Measurements from ENCODE around the gene PRKCA.

PRKCA gene

GRCh38 chr17:66779237-66779606, 476.8 kb downstream of the PRKCA start:
- Histone ChIP-seq H3K9me3 (ENCODE audit: low read length) (no peaks in the 10 kb centered on the region), H3K27me3 (ENCODE audit: insufficient read depth, low read length) (no peaks in the 10 kb centered on the region), H3K4me1 (ENCODE audit: insufficient read depth, low read length) (peaks cover 32% of the 10 kb centered on the region)

GRCh38 chr17:66781135-66781534, 478.7 kb downstream of the PRKCA start:
- Histone ChIP-seq H3K36me3 (ENCODE audit: insufficient read depth, low read length) (no peaks in the 10 kb centered on the region), H3K4me1 (ENCODE audit: insufficient read depth, low read length) (peaks cover 20% of the 10 kb centered on the region), H3K4me3 (ENCODE audit: low read length) (no peak overlapping the region), H3K27me3 (ENCODE audit: insufficient read depth, low read length) (no peaks in the 10 kb centered on the region), H2AFZ (ENCODE audit: low read depth, low read length) (no peak overlapping the region), H3K9me3 (ENCODE audit: low read length) (no peaks in the 10 kb centered on the region)

More at GRCh38 chr17:66779237-66779606, 476.8 kb downstream of the PRKCA start:
- H3K4me3 ChIP-seq (ENCODE audit: low read length) = no peak overlapping the region
- H3K36me3 ChIP-seq (ENCODE audit: insufficient read depth, low read length) = no peaks in the 10 kb centered on the region
- H2AFZ ChIP-seq (ENCODE audit: low read depth, low read length) = no peak overlapping the region

- Histone ChIP-seq H3K36me3 (ENCODE audit: insufficient read depth, low read length) (peaks cover 6% of the 10 kb centered on the region), H2AFZ (ENCODE audit: low read depth, low read length) (no peak overlapping the region)
These were observed 480.4 kb downstream of the PRKCA start for GRCh38 chr17:66782851-66783250.

GRCh38 chr17:66783656-66784381, 481.4 kb downstream of the PRKCA start:
- Histone ChIP-seq H3K36me3 (ENCODE audit: insufficient read depth, low read length) (peaks cover 6% of the 10 kb centered on the region), H3K4me1 (ENCODE audit: insufficient read depth, low read length) (peaks cover 9% of the 10 kb centered on the region), H3K9me3 (ENCODE audit: low read length) (no peaks in the 10 kb centered on the region), H3K27me3 (ENCODE audit: insufficient read depth, low read length) (no peaks in the 10 kb centered on the region), H2AFZ (ENCODE audit: low read depth, low read length) (no peak overlapping the region), H3K4me3 (ENCODE audit: low read length) (no peak overlapping the region)

More at GRCh38 chr17:66782851-66783250, 480.4 kb downstream of the PRKCA start:
- Histone ChIP-seq H3K27me3 (ENCODE audit: insufficient read depth, low read length) (no peaks in the 10 kb centered on the region), H3K4me1 (ENCODE audit: insufficient read depth, low read length) (peaks cover 16% of the 10 kb centered on the region), H3K9me3 (ENCODE audit: low read length) (no peaks in the 10 kb centered on the region), H3K4me3 (ENCODE audit: low read length) (no peak overlapping the region)

- no peak overlapping the region for H2AFZ ChIP-seq (ENCODE audit: low read depth, low read length)
- H3K9me3 ChIP-seq (ENCODE audit: low read length) = no peaks in the 10 kb centered on the region
- no peak overlapping the region for H3K4me3 ChIP-seq (ENCODE audit: low read length)
- H3K27me3 ChIP-seq (ENCODE audit: insufficient read depth, low read length) = no peaks in the 10 kb centered on the region
- H3K4me1 ChIP-seq (ENCODE audit: insufficient read depth, low read length) = peaks cover under 1% of the 10 kb centered on the region
- peaks cover 12% of the 10 kb centered on the region for H3K36me3 ChIP-seq (ENCODE audit: insufficient read depth, low read length)
These were observed 482.4 kb downstream of the PRKCA start for GRCh38 chr17:66784621-66785364.

- H2AFZ ChIP-seq (ENCODE audit: low read depth, low read length) = no peak overlapping the region
- H3K36me3 ChIP-seq (ENCODE audit: insufficient read depth, low read length) = peaks cover 12% of the 10 kb centered on the region
- H3K4me1 ChIP-seq (ENCODE audit: insufficient read depth, low read length) = no peaks in the 10 kb centered on the region
- no peaks in the 10 kb centered on the region for H3K9me3 ChIP-seq (ENCODE audit: low read length)
- H3K4me3 ChIP-seq (ENCODE audit: low read length) = no peak overlapping the region
- no peaks in the 10 kb centered on the region for H3K27me3 ChIP-seq (ENCODE audit: insufficient read depth, low read length)
These were observed 483.7 kb downstream of the PRKCA start for GRCh38 chr17:66786107-66786506.

GRCh38 chr17:66787914-66788313, 485.5 kb downstream of the PRKCA start:
- Histone ChIP-seq H3K4me3 (ENCODE audit: low read length) (no peak overlapping the region), H3K36me3 (ENCODE audit: insufficient read depth, low read length) (peaks cover 12% of the 10 kb centered on the region), H2AFZ (ENCODE audit: low read depth, low read length) (no peak overlapping the region), H3K27me3 (ENCODE audit: insufficient read depth, low read length) (no peaks in the 10 kb centered on the region), H3K4me1 (ENCODE audit: insufficient read depth, low read length) (no peaks in the 10 kb centered on the region), H3K9me3 (ENCODE audit: low read length) (no peaks in the 10 kb centered on the region)

GRCh38 chr17:66789093-66789492, 486.7 kb downstream of the PRKCA start:
- peaks cover 12% of the 10 kb centered on the region for H3K36me3 ChIP-seq (ENCODE audit: insufficient read depth, low read length)
- H3K27me3 ChIP-seq (ENCODE audit: insufficient read depth, low read length) = no peaks in the 10 kb centered on the region
- no peak overlapping the region for H3K4me3 ChIP-seq (ENCODE audit: low read length)
- H3K4me1 ChIP-seq (ENCODE audit: insufficient read depth, low read length) = no peaks in the 10 kb centered on the region
- no peaks in the 10 kb centered on the region for H3K9me3 ChIP-seq (ENCODE audit: low read length)
- no peak overlapping the region for H2AFZ ChIP-seq (ENCODE audit: low read depth, low read length)

GRCh38 chr17:66789961-66790437, 487.6 kb downstream of the PRKCA start:
- Histone ChIP-seq H3K36me3 (ENCODE audit: insufficient read depth, low read length) (peaks cover 12% of the 10 kb centered on the region), H3K4me3 (ENCODE audit: low read length) (no peak overlapping the region), H3K27me3 (ENCODE audit: insufficient read depth, low read length) (no peaks in the 10 kb centered on the region), H3K9me3 (ENCODE audit: low read length) (no peaks in the 10 kb centered on the region), H3K4me1 (ENCODE audit: insufficient read depth, low read length) (no peaks in the 10 kb centered on the region), H2AFZ (ENCODE audit: low read depth, low read length) (no peak overlapping the region)

GRCh38 chr17:66790501-66791061, 488.2 kb downstream of the PRKCA start:
- no peaks in the 10 kb centered on the region for H3K9me3 ChIP-seq (ENCODE audit: low read length)
- no peaks in the 10 kb centered on the region for H3K27me3 ChIP-seq (ENCODE audit: insufficient read depth, low read length)
- H3K36me3 ChIP-seq (ENCODE audit: insufficient read depth, low read length) = peaks cover 12% of the 10 kb centered on the region
- no peak overlapping the region for H2AFZ ChIP-seq (ENCODE audit: low read depth, low read length)
- no peaks in the 10 kb centered on the region for H3K4me1 ChIP-seq (ENCODE audit: insufficient read depth, low read length)
- no peak overlapping the region for H3K4me3 ChIP-seq (ENCODE audit: low read length)

- Histone ChIP-seq H3K4me3 (ENCODE audit: low read length) (no peak overlapping the region), H3K4me1 (ENCODE audit: insufficient read depth, low read length) (no peaks in the 10 kb centered on the region), H3K27me3 (ENCODE audit: insufficient read depth, low read length) (no peaks in the 10 kb centered on the region), H2AFZ (ENCODE audit: low read depth, low read length) (no peak overlapping the region), H3K9me3 (ENCODE audit: low read length) (no peaks in the 10 kb centered on the region), H3K36me3 (ENCODE audit: insufficient read depth, low read length) (peaks cover 12% of the 10 kb centered on the region)
These were observed 488.9 kb downstream of the PRKCA start for GRCh38 chr17:66791347-66791746.

GRCh38 chr17:66793814-66794213, 491.4 kb downstream of the PRKCA start:
- Histone ChIP-seq H3K9me3 (ENCODE audit: low read length) (peaks cover 2% of the 10 kb centered on the region), H3K4me1 (ENCODE audit: insufficient read depth, low read length) (no peaks in the 10 kb centered on the region), H3K36me3 (ENCODE audit: insufficient read depth, low read length) (peaks cover 6% of the 10 kb centered on the region), H3K4me3 (ENCODE audit: low read length) (no peak overlapping the region), H3K27me3 (ENCODE audit: insufficient read depth, low read length) (no peaks in the 10 kb centered on the region), H2AFZ (ENCODE audit: low read depth, low read length) (no peak overlapping the region)

GRCh38 chr17:66795486-66795885, 493.1 kb downstream of the PRKCA start:
- Histone ChIP-seq H3K27me3 (ENCODE audit: insufficient read depth, low read length) (no peaks in the 10 kb centered on the region), H3K9me3 (ENCODE audit: low read length) (peaks cover 2% of the 10 kb centered on the region), H3K4me3 (ENCODE audit: low read length) (no peak overlapping the region), H2AFZ (ENCODE audit: low read depth, low read length) (no peak overlapping the region), H3K4me1 (ENCODE audit: insufficient read depth, low read length) (no peaks in the 10 kb centered on the region), H3K36me3 (ENCODE audit: insufficient read depth, low read length) (no peaks in the 10 kb centered on the region)

Measured in neuron (in vitro differentiated cells).